HFFc6 (cell line): ENCODE data around the gene CCDC177. TPM values are rescaled to one million over a fixed set of nuclear protein-coding genes. Genes with fewer than 3 reads are reported as not detected.
A peak's percentile ranks its signal among the peaks of the same experiment; 100 is the strongest.

Experiments
- DNase-seq: peaks from one replicate; pipeline ENCODE4 v3.0.0-alpha.2; 2018
- H3K27ac Mint-ChIP-seq: 2 replicates; pipeline ENCODE4 v1.8.0; 2020; ENCODE audit warnings: mild to moderate bottlenecking, mixed read lengths
- H3K27me3 Mint-ChIP-seq: 2 replicates; pipeline ENCODE4 v1.8.0; 2021; ENCODE audit warnings: mild to moderate bottlenecking, moderate library complexity, mixed read lengths; ENCODE audit not compliant: insufficient read depth
- H3K36me3 Mint-ChIP-seq: 2 replicates; pipeline ENCODE4 v1.8.0; 2021; ENCODE audit warnings: low read depth, mixed read lengths
- H3K4me1 Mint-ChIP-seq: 2 replicates; pipeline ENCODE4 v1.8.0; 2020; ENCODE audit warnings: low read depth, mixed read lengths
- H3K4me3 Mint-ChIP-seq: 2 replicates; pipeline ENCODE4 v1.8.0; 2020; ENCODE audit warnings: mild to moderate bottlenecking, moderate library complexity, mixed read lengths
- H3K9me3 Mint-ChIP-seq: 2 replicates; pipeline ENCODE4 v1.8.0; 2020; ENCODE audit warnings: mild to moderate bottlenecking, mixed read lengths
- CTCF ChIP-seq: fragments of 200-600 bp; sonication (generic); IDR thresholded peaks from 2 replicates; pipeline ENCODE4 v1.5.0; 2021; ENCODE audit warnings: antibody characterized with exemption, mild to moderate bottlenecking
- total RNA-seq, 6 experiments: library from RNA; stranded (reverse); fragmentation: NEBNext Ultra II Directional; extraction: Animal tissue kit (Norgen Biotek cat#: 25700); gene quantifications; 2 replicates in 1 of 6; 3 replicates in 5 of 6; pipeline ENCODE4 v1.2.3, GENCODE V29; 2021

The CCDC177 gene
- total RNA-seq, 6 experiments from 2014 or later, result not detected

DNA sequence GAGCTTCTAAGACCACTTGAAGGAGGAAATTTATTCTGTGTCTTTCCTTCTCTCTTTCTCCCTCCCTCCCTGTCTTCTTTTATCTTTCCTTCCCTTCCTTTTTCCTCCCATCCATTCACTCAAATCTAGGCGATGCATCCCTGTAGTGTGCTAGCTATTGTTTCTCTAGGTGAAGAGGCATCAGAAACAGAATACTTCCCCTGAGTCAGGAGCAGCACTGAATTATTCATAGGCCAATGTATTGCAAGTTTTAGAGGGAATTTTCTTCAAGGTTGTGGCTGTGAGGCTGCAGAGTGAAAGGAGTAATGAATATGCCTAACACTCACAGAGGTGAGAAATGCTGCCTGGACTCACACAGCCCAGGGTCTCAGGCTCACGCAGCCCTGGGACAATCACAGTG lies 23.2 kb downstream of the CCDC177 start:
- Mint-ChIP-seq H3K36me3 (no peaks in the 10 kb centered on the region), H3K4me1 (peaks cover 13% of the 10 kb centered on the region), H3K9me3 (no peaks in the 10 kb centered on the region), H3K27ac (no peak overlapping the region), H3K4me3 (no peak overlapping the region), H3K27me3 (peaks cover 28% of the 10 kb centered on the region)
- DNase-seq, result no peak
- TF ChIP-seq CTCF, result no peak

GRCh38 chr14:69548566-69548965 lies 26.1 kb downstream of the CCDC177 start:
- H3K27ac Mint-ChIP-seq, result no peak overlapping the region
- H3K36me3 Mint-ChIP-seq, result no peaks in the 10 kb centered on the region
- no peaks in the 10 kb centered on the region for H3K9me3 Mint-ChIP-seq
- DNase-seq, result no peak
- H3K4me1 Mint-ChIP-seq, result peaks cover 23% of the 10 kb centered on the region
- no peak overlapping the region for H3K4me3 Mint-ChIP-seq
- H3K27me3 Mint-ChIP-seq, result peaks cover 21% of the 10 kb centered on the region
- TF ChIP-seq CTCF, result no peak

- Mint-ChIP-seq H3K4me1 (peaks cover 23% of the 10 kb centered on the region), H3K27me3 (peaks cover 20% of the 10 kb centered on the region), H3K9me3 (no peaks in the 10 kb centered on the region), H3K27ac (no peak overlapping the region), H3K36me3 (no peaks in the 10 kb centered on the region), H3K4me3 (no peak overlapping the region)
- peak; percentile 77 for TF ChIP-seq CTCF
- no peak for DNase-seq
These were observed 26.8 kb downstream of the CCDC177 start for GRCh38 chr14:69547701-69548348.

- H3K27me3 Mint-ChIP-seq, result peaks cover 6% of the 10 kb centered on the region
- DNase-seq, result peak; percentile 87
- no peak for TF ChIP-seq CTCF
- no peak overlapping the region for H3K27ac Mint-ChIP-seq
- no peaks in the 10 kb centered on the region for H3K36me3 Mint-ChIP-seq
- no peak overlapping the region for H3K4me3 Mint-ChIP-seq
- peaks cover 29% of the 10 kb centered on the region for H3K4me1 Mint-ChIP-seq
- H3K9me3 Mint-ChIP-seq, result no peaks in the 10 kb centered on the region
These were observed 31.1 kb downstream of the CCDC177 start for GRCh38 chr14:69543341-69544115.

DNA sequence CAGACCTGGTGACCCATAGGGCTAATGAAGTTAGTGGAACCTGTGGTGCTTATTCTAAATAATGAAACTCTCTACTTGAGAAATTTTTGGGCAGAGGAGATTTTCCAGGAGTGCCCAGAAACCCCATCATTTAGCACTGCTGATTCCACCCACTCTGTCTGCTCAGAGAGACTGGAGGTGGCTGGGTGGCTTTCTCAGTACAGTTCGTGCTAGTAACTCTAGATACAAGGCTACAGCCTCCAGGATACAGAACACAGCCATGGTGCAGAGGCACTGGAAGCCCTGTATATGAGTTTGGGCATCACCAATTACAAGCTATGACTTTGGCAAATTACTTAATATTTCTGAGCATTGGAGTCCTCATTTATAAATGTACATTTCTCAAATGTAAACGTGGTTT lies 32.4 kb downstream of the CCDC177 start:
- Mint-ChIP-seq H3K27ac (no peak overlapping the region), H3K9me3 (no peaks in the 10 kb centered on the region), H3K36me3 (no peaks in the 10 kb centered on the region), H3K27me3 (peaks cover 10% of the 10 kb centered on the region), H3K4me1 (peaks cover 29% of the 10 kb centered on the region), H3K4me3 (no peak overlapping the region)
- no peak for TF ChIP-seq CTCF
- DNase-seq, result no peak
